HG03442 (cell line): ENCODE results near the gene MYLK2.
"Not testable (repeated sequence)": the region's sequence is repeated elsewhere in the genome, so short reads cannot be mapped to it uniquely, and the experiment has no call there.

ENCODE experiments used
- ATAC-seq: cut with Tn5 transposase; IDR thresholded peaks from one replicate; pipeline ENCODE4 v1.9.1; 2021; ENCODE audit warnings: mild to moderate bottlenecking, moderate library complexity; ENCODE audit not compliant: unreplicated experiment

Gene MYLK2

DNA sequence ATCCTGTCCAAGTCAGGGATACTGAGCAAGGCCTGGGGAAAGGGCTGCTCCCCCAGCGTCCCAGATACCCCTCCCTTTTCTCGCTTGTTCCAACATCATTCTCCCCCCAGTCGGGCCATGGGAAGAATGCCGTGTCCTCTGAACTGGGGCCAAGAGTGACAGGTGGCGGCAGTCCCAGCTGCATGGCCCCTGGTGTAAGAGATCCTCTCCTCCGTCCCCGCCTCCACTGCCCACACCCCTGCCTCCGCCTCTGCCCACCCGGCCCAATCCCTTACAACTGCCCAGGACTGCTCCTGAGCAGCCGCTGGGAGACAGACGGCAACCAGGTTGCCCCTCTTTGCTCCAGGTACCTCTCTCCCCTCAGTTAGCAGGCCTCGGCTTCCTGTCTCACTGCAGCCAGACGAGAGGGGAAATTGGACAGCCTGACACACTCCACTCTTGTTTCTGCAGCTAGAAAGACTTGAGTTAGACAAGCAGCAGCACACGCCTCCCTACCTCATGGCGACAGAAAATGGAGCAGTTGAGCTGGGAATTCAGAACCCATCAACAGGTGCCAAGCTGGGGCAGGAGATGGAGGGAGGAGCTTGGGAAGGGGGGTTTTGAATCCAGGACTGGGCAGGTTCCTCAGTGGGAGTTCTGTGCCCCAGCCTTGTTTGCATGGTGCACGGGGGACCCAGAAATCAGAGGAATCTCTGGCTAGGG lies at the start of gene MYLK2:
Gene MYLK2 (plus strand): TSS at position 274 of the 702 bp plus-strand sequence. CDS start 225 bp downstream, at position 499.
- ATAC-seq, result no peak

DNA sequence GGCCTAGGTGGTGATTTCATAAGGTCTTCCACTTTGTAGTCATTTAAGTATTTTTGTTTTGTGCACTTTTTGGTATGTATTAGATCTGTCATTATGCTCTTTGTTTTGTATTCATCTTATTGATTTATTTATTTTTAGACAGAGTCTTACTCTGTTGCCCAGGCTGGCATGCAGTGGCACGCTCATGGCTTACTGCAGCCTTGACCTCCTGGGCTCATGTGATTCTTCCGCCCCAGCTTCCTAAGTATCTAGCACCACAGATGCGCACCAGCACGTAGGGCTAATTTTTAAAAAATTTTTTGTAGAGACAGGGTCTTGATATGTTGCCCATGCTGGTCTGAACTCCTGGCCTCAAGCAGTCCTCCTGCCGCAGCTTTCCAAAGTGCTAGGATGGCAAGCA lies 49.5 kb upstream of the MYLK2 start:
- no peak for ATAC-seq

DNA sequence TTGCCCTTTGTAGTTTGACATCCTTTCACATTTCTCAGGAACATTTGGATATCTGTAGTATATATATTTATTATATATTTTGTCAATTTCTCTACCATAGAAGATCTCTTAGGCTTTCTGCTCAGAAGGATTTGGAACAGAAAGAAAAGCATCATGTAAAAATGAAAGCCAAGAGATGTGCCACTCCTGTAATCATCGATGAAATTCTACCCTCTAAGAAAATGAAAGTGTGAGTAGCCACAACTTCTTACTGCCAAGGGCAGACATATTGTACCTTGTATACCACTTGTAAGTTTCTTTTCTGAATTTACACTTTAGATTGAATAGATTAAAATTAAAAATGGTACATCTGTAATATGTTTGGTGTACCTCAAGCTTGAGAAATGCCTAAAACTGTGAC lies 48.9 kb upstream of the MYLK2 start:
- no peak for ATAC-seq

DNA sequence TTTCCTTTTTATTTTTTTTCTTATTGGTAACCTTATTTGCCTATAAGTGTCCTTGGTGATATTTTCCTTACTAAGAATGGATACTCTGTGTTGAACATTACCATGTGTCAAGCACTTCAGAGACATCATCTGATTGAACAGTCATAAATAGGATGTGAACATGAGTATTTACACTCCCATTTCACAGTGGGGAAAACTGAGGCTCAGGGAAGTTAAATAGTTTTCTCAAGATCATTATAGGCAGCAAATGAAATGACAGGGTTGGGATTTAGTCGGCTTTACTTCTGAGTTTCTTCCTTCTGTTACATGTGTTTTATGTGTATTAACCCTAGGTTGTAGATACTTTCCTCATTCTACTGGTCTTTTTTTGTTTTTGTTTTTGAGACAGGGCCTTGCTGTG lies 44.7 kb upstream of the MYLK2 start:
- no peak for ATAC-seq

DNA sequence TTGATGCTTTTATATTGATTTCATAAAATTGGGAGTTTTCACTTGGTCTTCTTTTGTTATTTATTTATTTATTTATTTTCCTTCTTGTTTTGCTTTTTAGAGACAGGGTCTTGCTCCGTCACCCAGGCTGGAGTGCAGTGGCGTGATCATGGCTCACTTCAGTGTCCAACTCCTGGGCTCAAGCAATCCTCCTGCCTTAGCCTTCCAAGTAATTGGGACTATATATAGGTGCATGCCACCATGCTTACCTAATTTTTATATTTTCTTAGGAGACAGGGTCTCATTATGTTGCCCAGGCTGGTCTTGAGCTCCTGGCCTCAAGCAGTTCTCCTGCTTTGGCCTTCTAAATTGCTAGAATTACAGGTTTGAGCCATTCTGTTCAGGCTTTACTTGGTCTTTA lies 38.3 kb upstream of the MYLK2 start:
- no peak for ATAC-seq

DNA sequence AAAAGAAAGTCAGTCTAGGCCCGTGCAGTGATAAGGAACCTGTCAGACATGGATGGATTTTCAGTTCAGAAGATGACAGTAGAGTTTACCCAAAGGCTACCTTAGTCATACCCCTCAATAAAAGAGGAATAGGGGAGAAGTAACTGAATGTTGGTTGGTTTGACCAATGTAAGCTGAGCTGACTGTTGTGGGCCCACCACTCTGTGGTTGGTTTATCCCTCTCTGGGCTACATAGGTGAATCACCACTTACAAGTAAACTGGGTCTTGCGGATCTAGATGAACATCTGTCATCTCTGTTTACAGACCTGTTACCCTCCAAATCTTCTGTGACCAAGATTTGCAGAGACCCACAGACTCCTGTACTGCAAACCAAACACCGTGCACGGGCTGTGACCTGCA lies 37.2 kb upstream of the MYLK2 start:
- ATAC-seq, result no peak

DNA sequence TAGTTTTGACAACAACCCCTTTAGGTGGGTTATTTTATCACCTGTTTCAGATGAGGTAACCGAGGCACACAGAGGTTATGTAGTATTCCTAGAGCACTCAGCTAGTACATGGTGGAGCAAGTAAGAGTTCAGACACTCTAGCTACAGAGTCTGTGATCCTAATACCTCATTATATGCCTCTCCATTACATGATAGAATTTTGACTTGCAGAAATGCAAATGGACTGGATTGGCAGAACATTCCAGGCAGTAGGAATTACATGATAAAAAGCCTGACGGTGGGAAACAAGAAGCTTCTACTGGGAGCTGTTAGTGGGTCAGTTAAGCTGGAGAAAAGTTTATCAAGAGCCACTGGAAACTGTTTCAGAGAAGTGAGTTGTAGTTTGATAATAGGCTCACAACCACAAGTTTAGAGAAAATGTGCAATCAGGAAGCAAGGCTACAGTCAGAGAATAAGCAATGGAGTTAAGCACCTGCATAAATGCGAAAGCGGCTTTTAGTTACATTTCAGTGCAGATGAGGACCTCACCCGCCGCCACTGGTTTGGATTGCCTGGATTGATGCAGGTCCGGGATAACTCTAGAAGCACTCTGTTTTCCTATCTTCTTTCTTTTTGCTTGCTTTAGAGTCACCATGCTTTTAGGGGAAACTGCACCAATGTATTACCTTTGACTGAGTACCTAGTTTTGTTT lies 34.7 kb upstream of the MYLK2 start:
- ATAC-seq, result no peak

DNA sequence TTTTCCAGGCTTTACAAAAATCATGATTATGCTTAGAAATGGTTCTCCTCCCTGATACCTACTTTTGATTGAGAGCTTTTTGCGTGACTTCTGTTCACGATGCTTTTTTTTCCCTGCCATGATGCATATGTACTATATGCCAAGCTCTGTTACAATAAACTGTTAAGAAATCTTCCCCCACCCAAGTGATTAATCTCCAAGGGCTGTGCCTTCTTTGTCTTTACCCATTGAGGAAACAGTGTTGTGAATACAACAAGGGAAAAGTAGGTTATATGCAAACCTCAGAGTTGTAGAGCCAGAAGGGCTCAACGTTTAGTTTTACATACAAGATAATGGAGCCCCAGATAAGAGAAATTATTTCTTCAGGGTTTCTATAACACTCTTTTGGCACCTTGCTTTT lies 34.1 kb upstream of the MYLK2 start:
- no peak for ATAC-seq

DNA sequence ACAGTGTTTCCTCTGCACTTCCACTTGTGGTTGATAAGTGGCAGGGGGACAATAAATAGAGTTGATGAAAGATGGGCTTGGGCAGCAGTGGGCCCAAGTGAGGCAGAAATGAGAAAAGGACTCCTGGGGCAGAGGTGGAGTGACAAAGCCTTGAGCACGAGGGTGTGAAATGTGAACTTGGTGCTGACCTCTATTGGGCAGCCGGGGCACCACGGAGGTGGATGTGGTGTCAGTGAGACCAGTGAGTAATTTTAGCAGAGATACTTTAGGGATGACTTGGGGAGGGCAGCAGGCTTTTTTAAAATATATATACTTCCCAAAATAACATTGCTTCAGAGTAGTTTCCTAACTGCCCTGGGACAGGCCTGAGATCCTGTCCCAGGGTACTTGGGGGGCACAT lies 30.6 kb upstream of the MYLK2 start:
- ATAC-seq, result no peak

DNA sequence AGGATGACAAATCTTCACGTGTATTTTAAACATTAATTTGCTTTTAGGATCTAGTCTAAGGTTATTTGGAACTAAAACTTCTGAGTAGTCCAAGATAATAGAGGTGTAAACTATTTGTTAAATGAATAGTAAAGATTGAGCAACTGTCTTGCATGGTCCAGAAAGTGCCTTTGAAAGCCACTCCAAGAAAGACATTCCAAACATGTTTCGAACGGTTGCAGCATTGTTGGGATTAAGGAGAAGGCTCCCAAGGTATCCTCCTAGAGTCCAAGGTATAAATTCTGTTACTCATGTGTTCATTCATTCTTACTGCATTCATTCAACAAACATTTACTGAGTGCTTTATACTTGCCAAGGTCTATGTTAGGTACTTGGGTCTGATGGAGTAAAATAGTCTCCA lies 28.8 kb upstream of the MYLK2 start:
- ATAC-seq, result no peak

DNA sequence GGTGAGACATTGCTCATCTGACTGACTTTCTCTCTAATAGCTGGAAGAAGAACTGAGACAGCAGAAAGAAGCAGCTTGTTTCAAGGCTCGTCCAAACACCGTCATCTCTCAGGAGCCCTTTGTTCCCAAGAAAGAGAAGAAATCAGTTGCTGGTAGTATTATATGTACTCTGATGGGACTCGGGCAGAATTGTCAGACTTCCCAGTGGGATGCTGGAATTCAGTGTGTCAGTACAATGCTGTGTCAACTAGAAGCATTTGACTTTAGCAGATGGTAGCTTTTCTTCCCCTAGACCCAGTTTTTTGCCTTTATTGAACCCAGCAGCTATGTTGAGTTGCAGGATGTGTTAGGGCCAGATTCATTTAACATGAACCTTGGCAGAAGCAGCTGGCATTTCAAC lies 21.8 kb upstream of the MYLK2 start:
- ATAC-seq, result no peak

DNA sequence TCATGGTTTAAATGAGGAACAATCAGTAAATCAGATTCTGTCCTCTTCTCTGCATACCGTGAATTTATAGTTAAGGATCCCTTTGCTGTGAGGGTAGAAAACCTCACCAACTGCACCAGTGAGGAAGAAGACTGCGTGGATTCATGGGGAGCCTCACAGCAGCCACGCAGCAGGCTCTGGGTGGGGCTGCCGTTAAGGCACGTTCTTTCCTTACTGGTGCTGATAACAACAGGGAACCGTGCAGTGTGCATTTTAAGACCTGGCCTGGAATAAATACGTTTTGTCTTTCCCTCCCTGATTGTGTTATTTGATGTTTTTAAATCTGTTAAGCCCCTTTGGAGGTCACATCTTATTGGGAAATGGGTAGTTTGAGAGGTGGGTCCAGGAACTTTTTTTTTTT lies 17.6 kb upstream of the MYLK2 start:
- no peak for ATAC-seq

DNA sequence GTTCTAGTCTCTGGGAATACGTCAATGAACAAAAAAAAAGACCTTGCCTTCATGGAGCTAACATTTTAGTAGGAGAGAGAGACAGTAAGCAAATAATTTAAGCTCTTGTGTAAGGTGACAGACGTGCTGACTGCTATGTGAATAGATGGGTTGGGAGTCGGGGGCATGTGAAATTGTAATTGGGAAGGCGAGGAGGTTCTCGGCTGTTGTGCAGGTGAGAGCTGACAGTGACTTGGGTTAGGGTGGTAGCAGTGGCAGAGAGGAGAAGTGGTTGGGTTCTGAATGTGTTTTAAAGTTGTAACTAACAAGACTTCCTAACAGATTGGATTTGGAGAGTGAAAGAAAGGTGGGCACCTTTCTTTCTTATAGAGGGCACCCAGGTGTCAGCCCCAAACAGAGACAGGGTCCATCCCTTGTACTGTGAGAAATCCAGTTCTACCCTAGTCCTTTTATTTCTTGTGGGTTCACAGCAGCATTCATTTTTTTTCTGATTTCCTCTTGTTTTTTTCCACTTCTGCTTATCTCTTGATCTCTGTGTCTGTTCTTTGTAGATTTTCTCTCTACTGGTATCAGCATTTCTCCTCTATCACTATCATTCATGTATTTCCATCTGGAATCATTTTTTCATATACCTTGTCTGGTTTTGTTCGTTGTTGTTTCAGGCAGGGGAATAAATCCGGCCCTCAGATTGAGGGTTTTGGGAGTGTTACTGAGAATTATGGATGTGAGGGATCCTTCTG lies 15.4 kb upstream of the MYLK2 start:
- no peak for ATAC-seq

DNA sequence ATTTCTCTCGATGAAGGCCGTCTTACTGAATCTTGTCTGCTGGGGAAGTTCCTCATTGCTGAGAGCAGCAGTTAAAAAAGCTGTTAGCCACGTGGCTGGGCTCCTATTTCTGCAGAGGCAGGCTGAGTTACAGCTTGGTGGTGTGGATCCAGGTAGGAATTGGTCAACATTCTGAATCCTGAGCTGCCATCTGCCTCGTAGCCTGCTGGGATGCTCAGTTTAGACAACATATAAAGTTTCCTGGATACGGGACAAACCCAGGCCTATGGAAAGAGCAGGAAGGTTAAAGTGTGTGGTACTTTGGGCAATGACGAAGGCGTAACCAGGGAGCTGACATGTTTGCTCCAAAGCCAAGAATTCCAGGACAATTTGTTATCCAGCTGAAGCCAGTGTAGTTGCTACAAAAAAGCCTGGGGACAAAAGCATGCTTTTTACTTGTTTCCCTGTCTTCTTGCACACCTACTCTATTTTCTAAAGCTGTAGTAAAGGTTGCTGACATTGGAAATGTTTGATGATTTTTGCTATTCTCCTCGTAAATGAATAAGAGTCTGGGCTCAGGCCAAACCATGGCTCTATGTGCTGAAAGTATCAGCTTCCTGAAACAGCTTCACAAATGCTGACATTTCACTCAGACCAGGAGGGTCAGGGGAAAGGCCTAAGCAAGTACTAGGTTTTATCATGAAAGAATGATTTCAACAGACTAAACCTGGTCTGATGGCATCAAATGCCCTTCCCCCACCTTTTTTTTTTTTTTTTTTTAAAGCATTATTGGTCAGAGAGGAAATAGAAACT lies 12.4 kb upstream of the MYLK2 start:
- ATAC-seq, result no peak

DNA sequence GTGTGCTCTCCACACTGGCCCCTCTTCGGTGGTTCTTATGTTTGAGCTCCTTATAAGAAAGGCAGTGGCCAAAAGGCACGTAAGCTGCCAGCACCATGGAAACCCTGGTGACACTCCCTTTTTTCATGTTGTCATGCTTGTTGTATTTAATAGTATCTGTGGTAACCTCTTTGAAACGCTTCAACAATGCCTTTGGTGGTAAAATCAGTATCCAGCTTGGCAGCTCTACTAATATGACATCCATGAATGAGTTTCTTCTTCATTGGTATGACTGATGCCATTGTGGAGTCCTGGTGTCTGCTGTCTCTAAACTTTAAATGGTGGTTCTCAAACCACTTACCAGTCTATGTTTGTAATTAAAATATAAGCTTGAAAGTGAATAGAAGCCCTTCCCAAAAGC lies 10.7 kb upstream of the MYLK2 start:
- no peak for ATAC-seq

DNA sequence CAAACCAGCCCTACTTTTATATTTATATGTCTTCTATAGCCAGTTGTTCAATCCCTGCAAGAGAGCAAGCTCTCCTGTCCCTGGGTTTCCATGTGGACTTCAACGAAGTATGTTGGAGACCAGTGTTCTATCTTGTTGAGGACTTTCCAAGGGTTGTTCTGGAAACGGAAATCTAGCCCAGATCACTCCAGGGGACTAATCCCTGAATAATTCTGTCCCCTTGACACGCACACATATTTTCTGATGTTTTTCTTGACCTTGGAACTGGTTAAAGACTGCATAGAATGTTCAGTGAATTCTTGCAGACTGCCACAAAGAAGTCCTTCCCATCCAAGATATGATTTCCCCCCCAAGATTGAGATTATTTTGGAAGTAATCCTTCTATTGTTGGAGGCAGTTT lies 9.5 kb upstream of the MYLK2 start:
- ATAC-seq, result no peak

DNA sequence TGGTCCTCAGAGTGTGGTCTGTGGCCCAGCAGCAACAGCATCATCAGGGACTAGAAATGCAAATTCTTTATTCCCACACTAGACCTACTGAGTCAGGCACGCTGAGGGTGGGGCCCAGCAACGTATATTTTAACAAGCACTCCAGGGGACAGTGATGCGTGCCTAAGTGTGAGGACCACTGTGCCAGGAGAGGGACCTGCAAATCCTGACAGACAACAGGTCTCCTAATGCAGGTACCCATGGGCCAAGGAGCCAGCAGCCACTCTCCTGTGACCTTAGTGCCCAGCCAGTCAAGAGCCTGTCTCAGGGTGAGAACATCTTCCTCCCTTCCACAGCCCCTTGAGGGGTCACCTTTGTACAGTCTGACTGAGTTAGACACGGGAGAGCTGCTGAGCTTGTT lies 8.0 kb upstream of the MYLK2 start:
- ATAC-seq, result no peak

DNA sequence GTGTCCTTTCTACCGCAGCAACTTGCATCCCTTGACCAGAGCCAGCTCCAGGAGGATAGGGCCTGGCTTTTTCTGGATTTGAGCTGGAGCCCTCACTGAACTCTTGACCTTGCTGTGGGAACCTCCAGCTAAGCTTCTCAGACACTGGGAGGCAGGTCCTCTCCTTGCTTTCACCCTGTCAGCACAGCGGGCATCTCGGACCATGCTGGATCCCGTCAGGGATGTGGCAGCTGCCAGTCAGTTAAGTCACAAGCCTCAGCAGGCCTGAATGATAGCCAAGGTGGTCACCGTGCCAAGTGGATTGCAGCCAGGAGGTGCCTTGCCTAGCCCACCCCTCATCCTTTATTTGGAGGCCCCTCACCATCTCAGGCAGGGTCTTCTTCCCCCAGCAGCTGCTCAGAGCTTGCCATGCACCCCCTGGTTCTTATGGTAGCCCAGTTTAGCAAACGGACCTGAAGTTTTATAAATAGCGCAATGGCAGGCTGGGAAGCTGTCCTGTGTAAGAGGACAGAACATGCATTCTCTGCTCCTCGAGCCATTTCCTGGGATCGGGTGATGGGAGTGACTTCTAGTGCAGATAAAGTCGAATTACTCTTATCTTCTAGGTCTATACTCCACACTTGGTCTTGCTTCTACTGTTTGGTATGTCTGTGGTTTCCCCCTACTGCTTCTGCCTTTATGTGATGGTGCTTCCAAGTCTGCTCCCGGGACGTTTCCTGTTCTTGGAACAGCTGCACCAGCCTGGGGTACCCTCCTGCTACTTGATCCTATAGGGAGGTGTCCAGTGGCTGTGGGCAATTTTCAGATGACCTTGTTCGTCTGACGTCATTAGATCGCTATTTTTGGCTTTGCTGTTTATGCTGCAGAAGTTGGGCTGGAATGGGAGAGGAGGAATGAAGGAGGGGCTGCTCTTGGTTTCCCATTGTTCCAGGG lies 7.1 kb upstream of the MYLK2 start:
- no peak for ATAC-seq

DNA sequence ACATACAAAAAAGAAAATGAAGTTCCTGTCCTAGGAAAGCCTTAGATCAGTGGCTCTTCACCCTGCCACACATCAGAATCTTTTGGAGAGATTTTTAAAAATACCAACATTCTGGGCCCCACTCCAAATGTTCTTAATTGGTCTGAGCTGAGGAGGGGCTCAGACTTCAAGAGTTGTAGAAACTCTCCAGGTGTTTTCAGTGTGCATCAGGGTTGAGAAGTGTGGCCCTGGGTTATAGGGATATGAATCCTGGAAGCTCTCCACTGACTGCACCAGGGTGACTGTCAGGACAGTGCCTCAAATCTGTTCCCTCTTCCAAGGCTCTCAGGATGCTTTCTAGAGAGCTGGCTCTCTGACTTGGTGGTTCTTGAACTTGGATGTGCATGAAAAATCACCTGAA lies 5.5 kb upstream of the MYLK2 start:
- ATAC-seq, result no peak

DNA sequence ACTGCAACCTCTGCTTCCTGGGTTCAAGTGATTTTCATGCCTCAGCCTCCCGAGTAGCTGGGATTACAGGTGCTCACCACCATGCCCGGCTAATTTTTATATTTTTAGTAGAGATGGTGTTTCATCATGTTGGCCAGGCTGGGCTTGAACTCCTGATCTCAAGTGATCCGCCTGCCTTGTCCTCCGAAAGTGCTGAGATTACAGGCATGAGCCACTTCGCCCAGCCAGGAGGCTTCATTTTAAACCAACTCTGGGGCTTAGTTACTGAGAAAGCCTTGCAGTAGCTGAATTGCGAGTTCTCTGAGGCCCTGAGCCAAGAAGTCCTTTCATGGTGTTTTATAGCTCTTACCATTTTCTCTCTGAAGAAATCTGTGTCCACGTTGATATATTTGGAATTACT lies 5.0 kb upstream of the MYLK2 start:
- not testable (repeated sequence) for ATAC-seq
